B cell (primary cell): ENCODE data around the gene RALB. TPM values are rescaled to one million over a fixed set of nuclear protein-coding genes. Genes with fewer than 3 reads are reported as not detected.

Experiments used
- ATAC-seq: fragments of 200-7000 bp; cut with Tn5 transposase; one replicate; pipeline ENCODE4 v1.10.0; 2021; ENCODE audit warnings: low read depth, mild to moderate bottlenecking, moderate number of reproducible peaks, moderate library complexity
- CTCF ChIA-PET: fragments of 350-600 bp; sonication (Branson Sonifier 250); formaldehyde crosslinking; loops from one replicate; lab custom pipeline; 2021; ENCODE audit warnings: antibody characterized with exemption, inconsistent platforms; lab: Charles Lee
- POLR2A ChIA-PET: fragments of 350-600 bp; sonication (Branson Sonifier 250); formaldehyde crosslinking; loops from one replicate; lab custom pipeline; 2021; ENCODE audit warnings: antibody characterized with exemption; lab: Charles Lee
- DNase-seq: peaks from one replicate; pipeline ENCODE4 v3.0.0; 2013
- H2AFZ ChIP-seq: 2 replicates; pipeline ENCODE4 v1.6.1; 2012; ENCODE audit warnings: mild to moderate bottlenecking, low read depth, low read length; ENCODE audit not compliant: insufficient read depth, poor library complexity, severe bottlenecking
- H3K27ac ChIP-seq, 2 donors: 1 replicate in 1 of 2; 2 replicates in 1 of 2; pipeline ENCODE4 v1.5.1; 2012 to 2013; ENCODE audit warnings: low read length in 2 of 2, mild to moderate bottlenecking in 2 of 2, moderate library complexity in 1 of 2
- H3K27me3 ChIP-seq, 4 experiments: fragments of 200-600 bp in 1 of 4; sonication (generic) in 1 of 4; replicated peaks in 1 of 4; 1 replicate in 2 of 4; 2 replicates in 2 of 4; pipeline versions ENCODE4 v1.6.1 to v1.7.0; 2013 to 2016; ENCODE audit warnings: low read length in 3 of 4, mild to moderate bottlenecking in 2 of 4, mixed read lengths in 1 of 4, moderate library complexity in 1 of 4; ENCODE audit not compliant: insufficient read depth in 4 of 4, control insufficient read depth in 3 of 4; ENCODE audit errors: control extremely low read depth in 1 of 4
- H3K36me3 ChIP-seq, 2 experiments: replicated peaks in 1 of 2; 1 replicate in 1 of 2; 2 replicates in 1 of 2; pipeline versions ENCODE4 v1.6.1 to v1.7.1; 2013; ENCODE audit warnings: low read length in 1 of 2; ENCODE audit not compliant: insufficient read depth in 2 of 2, control insufficient read depth in 1 of 2; ENCODE audit errors: control extremely low read depth in 1 of 2, extremely low read depth in 1 of 2
- H3K4me1 ChIP-seq, 2 donors: fragments of 200-600 bp in 1 of 2; sonication (generic) in 1 of 2; 1 replicate in 1 of 2; 2 replicates in 1 of 2; pipeline versions ENCODE4 v1.5.1 to v1.6.1; 2013 to 2017; ENCODE audit warnings: low read length in 2 of 2; ENCODE audit not compliant: control insufficient read depth in 2 of 2, insufficient read depth in 2 of 2
- H3K4me2 ChIP-seq: replicated peaks from 2 replicates; pipeline ENCODE3; 2012; ENCODE audit warnings: mild to moderate bottlenecking, low read depth, low read length; ENCODE audit not compliant: poor library complexity, severe bottlenecking
- H3K4me3 ChIP-seq, 5 experiments: fragments of 200-600 bp in 1 of 5; sonication (generic) in 1 of 5; 1 replicate in 3 of 5; 2 replicates in 2 of 5; pipeline versions ENCODE4 v1.5.1 to v1.7.0; 2011 to 2016; ENCODE audit warnings: low read length in 4 of 5, mild to moderate bottlenecking in 4 of 5, low read depth in 2 of 5, control low read depth in 1 of 5, moderate library complexity in 1 of 5; ENCODE audit not compliant: insufficient read depth in 1 of 5; ENCODE audit errors: control extremely low read depth in 1 of 5, extremely low read depth in 1 of 5
- H3K79me2 ChIP-seq: fragments of 200-600 bp; sonication (generic); one replicate; pipeline ENCODE4 v1.6.0; 2016; ENCODE audit warnings: low read length; ENCODE audit not compliant: control insufficient read depth, insufficient read depth
- H3K9ac ChIP-seq: fragments of 200-600 bp; sonication (generic); 2 replicates; pipeline ENCODE4 v1.6.1; 2017; ENCODE audit warnings: mild to moderate bottlenecking, low read length, moderate library complexity
- H3K9me3 ChIP-seq, 3 donors: one replicate each; pipeline versions ENCODE4 v1.6.1 to v1.7.1; 2013; ENCODE audit warnings: low read length in 2 of 3; ENCODE audit not compliant: control insufficient read depth in 2 of 3, insufficient read depth in 1 of 3; ENCODE audit errors: control extremely low read depth in 1 of 3
- H4K20me1 ChIP-seq: 2 replicates; pipeline ENCODE4 v1.6.0; 2012; ENCODE audit warnings: mild to moderate bottlenecking, low read length; ENCODE audit not compliant: insufficient read depth, control insufficient read depth, poor library complexity, severe bottlenecking
- H3K27ac Mint-ChIP-seq: one replicate; pipeline ENCODE4 v1.8.0; 2021; ENCODE audit warnings: mixed read lengths
- H3K27me3 Mint-ChIP-seq: one replicate; pipeline ENCODE4 v1.8.0; 2021; ENCODE audit warnings: mixed read lengths
- H3K4me1 Mint-ChIP-seq: one replicate; pipeline ENCODE4 v1.8.0; 2021; ENCODE audit warnings: mixed read lengths
- H3K4me3 Mint-ChIP-seq: one replicate; pipeline ENCODE4 v1.8.0; 2021; ENCODE audit warnings: mixed read lengths
- H3K9me3 Mint-ChIP-seq: one replicate; pipeline ENCODE4 v1.8.0; 2022; ENCODE audit warnings: mixed read lengths; ENCODE audit not compliant: insufficient read depth
- EZH2 ChIP-seq: IDR thresholded peaks from 2 replicates; pipeline ENCODE4 v1.6.1; 2012; ENCODE audit warnings: borderline replicate concordance, low read depth, mild to moderate bottlenecking, moderate library complexity, low read length; ENCODE audit not compliant: insufficient read depth, poor library complexity, severe bottlenecking
- WGBS: methylation state at CpG from one replicate; pipeline ENCODE4 v1.1.5; 2013; ENCODE audit warnings: missing lambda C conversion rate; ENCODE audit not compliant: insufficient coverage; 5-methylcytosine and 5-hydroxymethylcytosine counted together
- intact Hi-C: fragments of 100-400 bp; cut with micrococcal nuclease; formaldehyde crosslinking; loops from one replicate; pipeline ENCODE4 v1.10.0; 2022
- polyA plus RNA-seq: library from polyadenylated mRNA; depleted of rRNA; stranded (reverse); fragments of >200 nt; gene quantifications from 2 replicates; pipeline ENCODE4 v1.2.3, GENCODE V29; 2012
- total RNA-seq, 2 donors: library from RNA; stranded (reverse); fragments of 120-200 nt in 1 of 2; gene quantifications; 1 replicate in 1 of 2; 2 replicates in 1 of 2; pipeline versions ENCODE4 v1.2.3 to v1.2.4, GENCODE V29; 2013 to 2022
- TF ChIP-seq, protein P1 (sequence below): fragments of 200-600 bp; IDR thresholded peaks from one replicate; pipeline ENCODE4 v1.8.0; 2022; ENCODE audit warnings: antibody characterized with exemption, mild to moderate bottlenecking

Gene RALB
- total and polyA plus RNA-seq, 2 donors (not counting 1 experiment from before 2014, with no cell fraction given), result 19.3 to 35.9 TPM

- peak within 1 kb of the TSS; percentile 95 for H3K27ac Mint-ChIP-seq
- Histone ChIP-seq H4K20me1 (peaks cover 13% of the 10 kb centered on the region), H3K9ac (peak within 1 kb of the TSS; percentile 85), H3K36me3 (peaks cover 1 to 14% of the 10 kb centered on the region in 2 experiments), H3K27ac (peak within 1 kb of the TSS; percentile 93 to 96), H3K4me3 (peak within 1 kb of the TSS; percentile 68 to 83 (median 71)), H3K27me3 (no peaks in the 10 kb centered on the region), H2AFZ (peak within 1 kb of the TSS; percentile 92), H3K9me3 (peaks cover 0 to 9% (median 2%) of the 10 kb centered on the region in 3 donors), H3K4me1 (peaks cover 25 to 31% of the 10 kb centered on the region in 2 donors), H3K79me2 (peaks cover 35% of the 10 kb centered on the region), H3K4me2 (peak within 1 kb of the TSS; percentile 81)
- WGBS, result 3% methylated on average over 102 of the region's 108 CpGs
- H3K4me1 Mint-ChIP-seq, result peaks cover 55% of the 10 kb centered on the region
- intact Hi-C loops, result loop anchor here (1.0 to 5.0 kb wide), 7 partner anchors 9 to 856 kb away; partner anchors contain the start of genes C2orf76, DBI, EPB41L5 and PTPN4
- ChIA-PET POLR2A (interaction anchor here (1.5 kb wide), 2 partner anchors 29 to 47 kb away, joined by 5 to 16 read pairs; partner anchors contain the start of gene RALB), CTCF (interaction anchor here (1.4 to 6.1 kb wide), 6 partner anchors 9 to 211 kb away, joined by 3 to 34 read pairs (median 8); partner anchors contain the start of genes EPB41L5 and RALB)
- ATAC-seq (peak; percentile 96), DNase-seq (peak; percentile 93)
- no peak for TF ChIP-seq EZH2
- TF ChIP-seq, protein P1, sequence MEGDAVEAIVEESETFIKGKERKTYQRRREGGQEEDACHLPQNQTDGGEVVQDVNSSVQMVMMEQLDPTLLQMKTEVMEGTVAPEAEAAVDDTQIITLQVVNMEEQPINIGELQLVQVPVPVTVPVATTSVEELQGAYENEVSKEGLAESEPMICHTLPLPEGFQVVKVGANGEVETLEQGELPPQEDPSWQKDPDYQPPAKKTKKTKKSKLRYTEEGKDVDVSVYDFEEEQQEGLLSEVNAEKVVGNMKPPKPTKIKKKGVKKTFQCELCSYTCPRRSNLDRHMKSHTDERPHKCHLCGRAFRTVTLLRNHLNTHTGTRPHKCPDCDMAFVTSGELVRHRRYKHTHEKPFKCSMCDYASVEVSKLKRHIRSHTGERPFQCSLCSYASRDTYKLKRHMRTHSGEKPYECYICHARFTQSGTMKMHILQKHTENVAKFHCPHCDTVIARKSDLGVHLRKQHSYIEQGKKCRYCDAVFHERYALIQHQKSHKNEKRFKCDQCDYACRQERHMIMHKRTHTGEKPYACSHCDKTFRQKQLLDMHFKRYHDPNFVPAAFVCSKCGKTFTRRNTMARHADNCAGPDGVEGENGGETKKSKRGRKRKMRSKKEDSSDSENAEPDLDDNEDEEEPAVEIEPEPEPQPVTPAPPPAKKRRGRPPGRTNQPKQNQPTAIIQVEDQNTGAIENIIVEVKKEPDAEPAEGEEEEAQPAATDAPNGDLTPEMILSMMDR, result peak; percentile 38
- no peaks in the 10 kb centered on the region for H3K27me3 Mint-ChIP-seq
- H3K9me3 Mint-ChIP-seq, result no peaks in the 10 kb centered on the region
- H3K4me3 Mint-ChIP-seq, result peak within 1 kb of the TSS; percentile 89
Observed at GRCh38 chr2:120223034-120223912, 29.4 kb upstream of the RALB start, which contains the start of gene TMEM185B. Gene TMEM185B (minus strand): TSS chr2:120223400. CDS start chr2:120222976, 424 bp downstream.
